ENCODE data around the gene PGD. TPM values are rescaled to one million over a fixed set of nuclear protein-coding genes. Genes with fewer than 3 reads are reported as not detected.

PGD gene
- total RNA-seq, 2 experiments from 2014 or later, result 91.6 to 93.7 TPM

DNA sequence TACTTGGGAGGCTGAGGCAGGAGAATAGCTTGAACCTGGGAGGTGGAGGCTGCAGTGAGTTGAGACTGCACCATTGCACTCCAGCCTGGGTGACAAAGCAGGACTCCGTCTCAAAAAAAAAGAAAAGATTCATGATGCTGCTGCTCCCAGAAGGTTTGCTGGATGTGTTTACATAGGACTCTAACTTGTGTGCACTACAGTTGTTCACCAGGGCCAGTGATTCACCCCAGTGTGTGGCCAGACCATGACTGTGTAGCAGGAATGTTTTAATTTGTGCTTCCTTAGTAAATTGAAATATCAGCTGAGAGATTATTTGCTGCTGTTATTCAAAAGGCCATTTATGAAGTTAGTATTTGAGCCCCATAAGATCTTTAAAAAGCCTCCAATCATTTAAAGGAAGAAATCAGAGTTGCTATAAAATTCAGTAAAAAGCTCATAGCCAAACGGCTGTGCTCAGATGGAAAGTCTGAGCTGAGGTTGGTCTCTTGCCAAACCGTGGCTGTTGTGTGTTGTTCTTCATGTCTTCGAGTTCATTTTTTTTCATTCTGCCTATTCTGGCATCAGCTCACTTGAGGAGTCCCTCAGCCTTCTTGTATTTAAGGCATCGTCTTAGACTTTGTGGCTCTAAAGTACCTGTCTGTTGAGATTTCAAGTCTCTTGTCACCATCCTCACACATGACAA is 18.1 kb upstream of the PGD start:
- ChIA-PET CTCF (no interaction called here), POLR2A (interaction anchor here (0.6 kb wide), 1 partner anchor 105 kb away, joined by 7 read pairs; no protein-coding TSS in a partner anchor)
- DNase-seq (no peak), ATAC-seq (no peak)
- H3K4me1 Mint-ChIP-seq, result no peaks in the 10 kb centered on the region
- peaks cover 5% of the 10 kb centered on the region for H3K36me3 Mint-ChIP-seq (ENCODE audit: low read depth)
- intact Hi-C loops (cut with DNase I, micrococcal nuclease), result no loop called here
- H3K27me3 Mint-ChIP-seq, result no peaks in the 10 kb centered on the region
- H3K4me3 Mint-ChIP-seq, result no peak overlapping the region
- H3K27ac Mint-ChIP-seq, result peak overlapping the region; percentile 61
- no peaks in the 10 kb centered on the region for H3K9me3 Mint-ChIP-seq (ENCODE audit: low read depth)

DNA sequence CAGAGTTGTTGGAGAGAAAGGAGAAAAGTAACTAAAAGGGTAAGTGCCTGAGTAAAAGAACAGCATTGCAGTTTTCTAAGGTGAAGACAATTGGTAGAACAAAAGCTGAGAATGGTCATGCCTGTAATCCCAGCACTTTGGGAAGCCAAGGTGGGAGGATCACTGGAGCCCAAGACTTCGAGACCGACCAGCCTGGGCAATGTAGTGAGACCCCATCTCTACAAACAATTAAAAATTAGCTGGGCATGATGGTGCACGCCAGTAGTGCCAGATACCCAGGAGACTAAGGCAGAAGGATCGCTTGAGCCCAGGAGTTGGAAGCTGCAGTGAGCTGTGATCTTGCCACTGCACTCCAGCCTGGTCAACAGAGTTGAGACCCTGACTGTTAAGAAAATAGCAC is 15.2 kb upstream of the PGD start:
- ChIA-PET CTCF (no interaction called here), POLR2A (interaction anchor here (0.6 kb wide), 1 partner anchor 303 kb away, joined by 3 read pairs; no protein-coding TSS in a partner anchor)
- Mint-ChIP-seq H3K9me3 (ENCODE audit: low read depth) (no peaks in the 10 kb centered on the region), H3K4me3 (no peak overlapping the region), H3K4me1 (peaks cover 6% of the 10 kb centered on the region), H3K27me3 (no peaks in the 10 kb centered on the region), H3K36me3 (ENCODE audit: low read depth) (no peaks in the 10 kb centered on the region), H3K27ac (no peak overlapping the region)
- no peak for DNase-seq
- no peak for ATAC-seq
- intact Hi-C loops (cut with DNase I, micrococcal nuclease), result no loop called here

DNA sequence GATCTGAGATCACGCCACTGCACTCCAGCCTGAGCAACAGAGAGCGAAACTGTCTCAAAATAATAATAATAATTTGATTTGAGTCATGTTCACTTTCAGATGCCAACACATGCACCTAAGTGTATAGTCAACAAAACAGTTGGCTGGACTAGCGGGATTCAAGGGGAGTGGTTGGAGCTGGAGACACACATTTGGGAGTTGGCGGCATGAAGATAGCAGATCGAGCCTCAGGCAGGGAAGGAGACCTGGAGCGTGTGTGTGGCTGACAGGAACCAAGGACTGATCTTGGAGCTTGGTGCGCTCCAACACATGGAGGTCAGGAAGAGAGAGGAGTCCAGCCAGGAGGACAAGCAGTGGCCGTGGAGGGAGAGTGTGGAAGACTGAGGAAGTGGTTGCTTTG is 14.6 kb upstream of the PGD start:
- ChIA-PET POLR2A (interaction anchor here (0.6 kb wide), 1 partner anchor 303 kb away, joined by 3 read pairs; no protein-coding TSS in a partner anchor), CTCF (no interaction called here)
- Mint-ChIP-seq H3K9me3 (ENCODE audit: low read depth) (no peaks in the 10 kb centered on the region), H3K36me3 (ENCODE audit: low read depth) (no peaks in the 10 kb centered on the region), H3K27me3 (no peaks in the 10 kb centered on the region), H3K4me3 (no peak overlapping the region), H3K27ac (no peak overlapping the region), H3K4me1 (peaks cover 6% of the 10 kb centered on the region)
- intact Hi-C loops (cut with DNase I, micrococcal nuclease), result no loop called here
- no peak for ATAC-seq
- DNase-seq, result no peak

- intact Hi-C loops (cut with DNase I, micrococcal nuclease), result no loop called here
- DNase-seq (no peak), ATAC-seq (no peak)
- H3K27ac Mint-ChIP-seq, result no peak overlapping the region
- H3K4me1 Mint-ChIP-seq, result peaks cover 6% of the 10 kb centered on the region
- H3K4me3 Mint-ChIP-seq, result no peak overlapping the region
- no peaks in the 10 kb centered on the region for H3K27me3 Mint-ChIP-seq
- H3K9me3 Mint-ChIP-seq (ENCODE audit: low read depth), result no peaks in the 10 kb centered on the region
- ChIA-PET CTCF (interaction anchor here (0.5 to 1.1 kb wide), 4 partner anchors 12 to 968 kb away, joined by 3 to 7 read pairs (median 4); partner anchors contain the start of gene PGD), POLR2A (no interaction called here)
- H3K36me3 Mint-ChIP-seq (ENCODE audit: low read depth), result no peaks in the 10 kb centered on the region
Observed at GRCh38 chr1:10386761-10387676, 11.8 kb upstream of the PGD start.

DNA sequence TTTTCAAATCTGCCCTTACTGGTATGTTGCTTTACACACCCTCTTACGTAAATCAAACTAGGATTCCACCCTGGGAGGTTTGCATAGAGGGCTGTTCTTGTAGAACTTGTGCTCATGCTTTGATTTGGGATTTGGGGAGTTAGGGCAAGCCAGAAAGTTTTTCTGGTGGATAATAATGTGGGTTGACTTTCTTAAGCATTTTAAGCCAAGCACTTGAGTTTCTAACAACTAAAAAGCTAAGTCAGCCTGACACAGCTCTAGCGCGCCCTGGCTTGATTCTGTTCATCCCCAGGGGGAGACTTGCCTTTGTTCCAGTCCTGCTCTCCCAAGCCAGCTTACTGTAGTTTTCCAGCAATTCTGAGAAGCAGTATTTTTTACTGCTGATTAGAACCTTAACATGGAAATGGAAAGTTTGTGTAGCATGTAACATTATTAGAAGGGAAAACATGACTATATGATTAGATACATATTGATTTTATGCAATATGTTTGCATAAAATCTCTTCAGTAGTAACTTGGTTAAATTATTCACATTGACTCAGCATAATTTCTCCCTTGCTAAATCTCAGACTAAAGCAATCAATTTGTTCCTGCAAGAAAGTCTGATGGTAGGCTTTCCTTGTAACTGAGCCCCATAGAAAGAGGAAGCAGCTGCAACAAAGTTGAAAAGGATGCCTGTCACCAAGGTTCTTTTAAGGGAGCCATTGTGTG is 11.0 kb upstream of the PGD start:
- DNase-seq (no peak), ATAC-seq (peak; percentile 23)
- H3K27me3 Mint-ChIP-seq, result no peaks in the 10 kb centered on the region
- no peaks in the 10 kb centered on the region for H3K36me3 Mint-ChIP-seq (ENCODE audit: low read depth)
- ChIA-PET CTCF (interaction anchor here (0.5 to 1.1 kb wide), 4 partner anchors 11 to 472 kb away, joined by 3 to 7 read pairs (median 3); partner anchors contain the start of gene PGD), POLR2A (no interaction called here)
- no peak overlapping the region for H3K27ac Mint-ChIP-seq
- intact Hi-C loops (cut with DNase I, micrococcal nuclease), result no loop called here
- H3K4me1 Mint-ChIP-seq, result peaks cover 6% of the 10 kb centered on the region
- no peak overlapping the region for H3K4me3 Mint-ChIP-seq
- no peaks in the 10 kb centered on the region for H3K9me3 Mint-ChIP-seq (ENCODE audit: low read depth)

DNA sequence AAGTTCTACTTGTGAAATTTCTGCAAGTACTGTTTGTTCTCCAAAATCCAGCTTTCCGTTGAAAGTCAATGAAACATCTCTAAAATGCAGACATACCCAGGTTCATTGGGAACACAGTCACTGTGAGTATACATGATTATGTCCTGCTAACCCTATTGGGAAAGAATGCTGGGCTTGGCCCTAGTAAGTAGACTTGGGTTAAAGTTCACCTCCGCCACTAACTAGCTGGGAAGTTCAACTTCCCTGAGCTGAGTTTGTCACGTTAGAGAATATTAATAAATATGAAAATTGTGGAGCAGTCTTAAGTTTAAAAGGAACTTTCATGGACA is 10.5 kb upstream of the PGD start:
- Mint-ChIP-seq H3K27ac (no peak overlapping the region), H3K9me3 (ENCODE audit: low read depth) (no peaks in the 10 kb centered on the region), H3K27me3 (no peaks in the 10 kb centered on the region), H3K4me3 (no peak overlapping the region), H3K4me1 (peaks cover 6% of the 10 kb centered on the region), H3K36me3 (ENCODE audit: low read depth) (no peaks in the 10 kb centered on the region)
- ChIA-PET POLR2A (no interaction called here), CTCF (interaction anchor here (0.6 to 1.1 kb wide), 4 partner anchors 11 to 107 kb away, joined by 3 read pairs; no protein-coding TSS in a partner anchor)
- intact Hi-C loops (cut with DNase I, micrococcal nuclease), result no loop called here
- ATAC-seq, result no peak
- no peak for DNase-seq

- CTCF ChIA-PET, result no interaction called here
- POLR2A ChIA-PET, result no interaction called here
- Mint-ChIP-seq H3K9me3 (ENCODE audit: low read depth) (peaks cover 3% of the 10 kb centered on the region), H3K27ac (no peak overlapping the region), H3K4me3 (no peak overlapping the region), H3K36me3 (ENCODE audit: low read depth) (no peaks in the 10 kb centered on the region), H3K4me1 (peaks cover 6% of the 10 kb centered on the region), H3K27me3 (no peaks in the 10 kb centered on the region)
- intact Hi-C loops (cut with DNase I, micrococcal nuclease), result no loop called here
- ATAC-seq (no peak), DNase-seq (no peak)
Observed at GRCh38 chr1:10389271-10389973, 9.4 kb upstream of the PGD start.

GRCh38 chr1:10396870-10397269 is 2.0 kb upstream of the PGD start:
- POLR2A ChIA-PET, result no interaction called here
- H3K9me3 Mint-ChIP-seq (ENCODE audit: low read depth), result peaks cover 3% of the 10 kb centered on the region
- intact Hi-C loops (cut with DNase I, micrococcal nuclease), result loop anchor here (5.0 to 10.0 kb wide), 2 partner anchors 78 to 295 kb away; partner anchors contain the start of genes DFFA (in 1 of the 2) and PEX14 (in 1 of the 2)
- no peak overlapping the region for H3K27ac Mint-ChIP-seq
- no peaks in the 10 kb centered on the region for H3K27me3 Mint-ChIP-seq
- no peak overlapping the region for H3K4me3 Mint-ChIP-seq
- H3K36me3 Mint-ChIP-seq (ENCODE audit: low read depth), result peaks cover 10% of the 10 kb centered on the region
- ATAC-seq (no peak), DNase-seq (no peak)
- CTCF ChIA-PET, result no interaction called here
- peaks cover 22% of the 10 kb centered on the region for H3K4me1 Mint-ChIP-seq

- intact Hi-C loops (cut with DNase I, micrococcal nuclease), result loop anchor here (1.0 to 10.0 kb wide), 9 partner anchors 30 to 576 kb away; partner anchors contain the start of genes PEX14 (in 2 of the 2), CENPS (in 1 of the 2), CLSTN1 (in 1 of the 2) and CTNNBIP1 (in 1 of the 2)
- H3K9me3 Mint-ChIP-seq (ENCODE audit: low read depth), result peaks cover 3% of the 10 kb centered on the region
- DNase-seq (no peak), ATAC-seq (no peak)
- peak overlapping the region; percentile 64 for H3K27ac Mint-ChIP-seq
- no peaks in the 10 kb centered on the region for H3K27me3 Mint-ChIP-seq
- ChIA-PET POLR2A (no interaction called here), CTCF (interaction anchor here (0.8 to 1.4 kb wide), 4 partner anchors 11 to 365 kb away, joined by 3 to 7 read pairs (median 5); no protein-coding TSS in a partner anchor)
- H3K4me3 Mint-ChIP-seq, result peak overlapping the region; percentile 86
- peaks cover 18% of the 10 kb centered on the region for H3K36me3 Mint-ChIP-seq (ENCODE audit: low read depth)
- peaks cover 28% of the 10 kb centered on the region for H3K4me1 Mint-ChIP-seq
Observed at GRCh38 chr1:10398278-10398733, 558 bp upstream of the PGD start.

DNA sequence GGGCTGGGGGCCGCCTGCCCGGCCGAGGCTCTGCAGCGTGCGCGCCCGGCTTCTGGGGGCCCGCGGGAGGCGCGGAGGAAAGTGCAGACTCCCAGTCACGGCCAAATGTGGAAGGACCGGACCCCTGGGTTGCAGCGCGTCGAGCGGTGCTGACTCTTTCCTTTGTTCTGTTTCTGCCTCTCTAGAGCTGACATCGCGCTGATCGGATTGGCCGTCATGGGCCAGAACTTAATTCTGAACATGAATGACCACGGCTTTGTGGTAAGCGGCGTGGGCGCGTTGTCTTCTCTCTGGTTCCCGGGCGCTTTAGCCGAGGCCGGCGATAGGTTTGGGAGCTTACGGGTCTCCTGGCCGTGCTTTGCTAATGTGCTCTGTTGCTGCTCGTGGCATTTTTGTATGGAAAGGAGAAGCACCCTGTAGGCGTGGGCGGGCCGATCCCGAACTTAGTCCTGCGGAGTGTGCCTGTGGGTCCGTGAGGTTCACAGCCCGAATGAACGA is 629 bp downstream of the PGD start:
- H3K27me3 Mint-ChIP-seq, result no peaks in the 10 kb centered on the region
- H3K4me1 Mint-ChIP-seq, result peaks cover 31% of the 10 kb centered on the region
- H3K36me3 Mint-ChIP-seq (ENCODE audit: low read depth), result peaks cover 29% of the 10 kb centered on the region
- H3K4me3 Mint-ChIP-seq, result peak overlapping the region; percentile 86
- intact Hi-C loops (cut with DNase I, micrococcal nuclease), result loop anchor here (1.0 to 10.0 kb wide), 6 partner anchors 29 to 860 kb away; partner anchors contain the start of genes CLSTN1 (in 1 of the 2), DFFA (in 1 of the 2), KIF1B (in 1 of the 2) and PEX14 (in 1 of the 2)
- H3K27ac Mint-ChIP-seq, result peak overlapping the region; percentile 78
- DNase-seq (peak; percentile 37), ATAC-seq (no peak)
- no peaks in the 10 kb centered on the region for H3K9me3 Mint-ChIP-seq (ENCODE audit: low read depth)
- CTCF ChIA-PET, result interaction anchor here (1.0 to 1.8 kb wide), 4 partner anchors 11 to 229 kb away, joined by 3 to 6 read pairs (median 5); no protein-coding TSS in a partner anchor
- POLR2A ChIA-PET, result interaction anchor here (0.6 kb wide), 2 partner anchors 146 to 746 kb away, joined by 3 to 5 read pairs; no protein-coding TSS in a partner anchor
